NCI-H2171 (cell line): ENCODE measurements around the gene CLIC3.

Source experiments
- DNase-seq: peaks from one replicate; lab custom pipeline; 2025; lab: John Stamatoyannopoulos, UW

Gene CLIC3

GRCh38 chr9:137030538-137031527 lies 34.5 kb upstream of the CLIC3 start:
- no peak for DNase-seq

- DNase-seq = no peak
Measured at GRCh38 chr9:137030006-137030405, 33.6 kb upstream of the CLIC3 start.

GRCh38 chr9:137029058-137029936 lies 32.9 kb upstream of the CLIC3 start:
- DNase-seq = no peak

- DNase-seq = peak; percentile 77
Measured at GRCh38 chr9:137028263-137029057, 32.1 kb upstream of the CLIC3 start.

GRCh38 chr9:137027369-137028262 lies 31.2 kb upstream of the CLIC3 start, which contains the start of gene ABCA2:
Gene ABCA2, minus strand, starts transcription at chr9:137028237. Its CDS starts 97 bp downstream, at chr9:137028140.
- no peak for DNase-seq

- DNase-seq = no peak
Measured at GRCh38 chr9:137026828-137027227, 30.5 kb upstream of the CLIC3 start.

GRCh38 chr9:137026384-137026783 lies 30.0 kb upstream of the CLIC3 start:
- no peak for DNase-seq

GRCh38 chr9:137025517-137025966 lies 29.2 kb upstream of the CLIC3 start:
- peak; percentile 96 for DNase-seq

- no peak for DNase-seq
Measured at GRCh38 chr9:137023583-137023991, 27.2 kb upstream of the CLIC3 start.

GRCh38 chr9:137023157-137023556 lies 26.8 kb upstream of the CLIC3 start:
- DNase-seq = no peak

- no peak for DNase-seq
Measured at GRCh38 chr9:137022662-137023008, 26.3 kb upstream of the CLIC3 start.

GRCh38 chr9:137021979-137022661 lies 25.8 kb upstream of the CLIC3 start:
- no peak for DNase-seq

- DNase-seq = no peak
Measured at GRCh38 chr9:137021568-137021978, 25.2 kb upstream of the CLIC3 start.

- DNase-seq = no peak
Measured at GRCh38 chr9:137020771-137021567, 24.6 kb upstream of the CLIC3 start.

- DNase-seq = no peak
Measured at GRCh38 chr9:137019891-137020683, 23.7 kb upstream of the CLIC3 start.

GRCh38 chr9:137018761-137019559 lies 22.6 kb upstream of the CLIC3 start:
- DNase-seq = no peak

GRCh38 chr9:137017791-137018497 lies 21.6 kb upstream of the CLIC3 start:
- DNase-seq = no peak
